ENCODE data around the gene RAET1G.

DNA sequence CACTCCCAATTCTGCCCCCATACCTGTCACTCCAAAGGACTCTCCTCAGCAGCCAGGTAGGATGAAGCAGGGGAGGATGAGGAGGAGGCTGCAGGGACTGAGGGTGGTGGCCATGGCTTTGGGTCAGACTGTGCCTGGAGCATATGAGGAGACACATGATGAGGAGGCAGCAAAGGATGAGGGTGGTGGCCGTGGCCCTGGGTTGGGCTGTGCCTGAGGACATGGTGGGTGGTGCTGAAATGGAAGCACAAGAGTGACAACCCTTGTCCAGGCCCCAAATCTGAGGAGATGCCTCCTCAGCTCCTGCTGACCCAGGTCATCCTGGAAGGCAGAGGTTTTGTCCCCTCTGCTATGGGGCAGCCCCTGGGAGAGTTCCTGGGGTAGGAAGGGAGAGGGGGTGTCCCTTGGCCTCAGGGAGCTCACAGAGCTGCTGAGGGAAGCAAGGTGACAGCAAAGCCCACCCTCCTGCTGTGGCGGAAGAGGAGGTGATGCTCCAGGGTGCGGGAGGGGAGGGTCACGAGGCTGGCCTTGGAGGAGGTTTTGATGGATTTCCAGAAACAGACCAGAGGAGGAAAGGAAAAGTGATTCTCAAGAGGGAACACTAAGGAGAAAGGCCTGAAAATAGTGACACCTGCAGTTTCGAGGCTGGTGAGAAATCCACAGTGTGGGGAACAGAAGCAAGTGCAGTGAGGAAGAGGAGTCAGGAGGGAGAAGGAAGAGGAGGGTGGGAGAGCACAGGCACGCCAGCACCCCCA lies 4.6 kb downstream of the RAET1G start:
- no peak for TF ChIP-seq POLR2AphosphoS5 (IDR thresholded peaks at IDR 0.05; ENCODE audit: low read depth, low read length)
- no peak for TF ChIP-seq REST (IDR thresholded peaks at IDR 0.05; ENCODE audit: insufficient read depth in 1 of 2, low read depth in 2 of 2, low read length in 2 of 2)

All from PFSK-1 (cell line).